HepG2 (cell line): Measurements from ENCODE around the gene SMURF1. TPM values are rescaled to one million over a fixed set of nuclear protein-coding genes. Genes with fewer than 3 reads are reported as not detected.

Source experiments
- ATAC-seq: fragments of 200-7000 bp; cut with Tn5 transposase; 3 replicates; pipeline ENCODE4 v1.9.1; 2020; ENCODE audit warnings: mild to moderate bottlenecking, moderate library complexity
- BruUV-seq: library from RNA; stranded (reverse); fragments of 400-500 nt; replicated peaks from 2 replicates; lab custom pipeline; 2021; lab: Mats Ljungman, UMichigan
- CTCF ChIA-PET: fragments of 300-600 bp; formaldehyde crosslinking; extraction: SDS; loops from one replicate; lab custom pipeline; 2021; ENCODE audit warnings: low total read pairs, inconsistent platforms, low intra/inter-chr PET ratio; lab: Yijun Ruan, JAX
- POLR2A ChIA-PET: fragments of 350-600 bp; sonication (Branson Sonifier 250); formaldehyde crosslinking; loops from one replicate; lab custom pipeline; 2020; ENCODE audit warnings: antibody characterized with exemption, inconsistent platforms; lab: Yijun Ruan, JAX
- DNase-seq: peaks from one replicate; pipeline ENCODE4 v3.0.0-alpha.2; 2015; ENCODE audit warnings: low spot score
- FAIRE-seq: peaks from 3 replicates; lab custom pipeline; 2011; peaks lifted over from hg19 to GRCh38; lab: Jason Lieb, UNC
- H2AFZ ChIP-seq: one replicate; pipeline ENCODE4 v1.6.1; 2011; ENCODE audit warnings: low read length, inconsistent platforms
- H3K27ac ChIP-seq: fragments of 300-600 bp; 3 replicates; pipeline ENCODE4 v1.8.0; 2011; ENCODE audit warnings: mixed run types, mild to moderate bottlenecking, mixed read lengths, low read length, inconsistent platforms; ENCODE audit not compliant: insufficient read depth; ENCODE audit errors: extremely low read length
- H3K27me3 ChIP-seq, 2 experiments: fragments of 200-600 bp in 1 of 2; 2 replicates in 1 of 2; 3 replicates in 1 of 2; pipeline versions ENCODE4 v1.6.0 to v1.8.0; 2011; ENCODE audit warnings: low read length in 2 of 2, mild to moderate bottlenecking in 2 of 2, moderate library complexity in 2 of 2, inconsistent platforms in 1 of 2; ENCODE audit not compliant: insufficient read depth in 2 of 2, control insufficient read depth in 1 of 2
- H3K36me3 ChIP-seq, 2 experiments: fragments of 200-600 bp in 1 of 2; replicated peaks in 1 of 2; 2 replicates in 1 of 2; 3 replicates in 1 of 2; pipeline versions ENCODE4 v1.5.1 to v1.8.0; 2011; ENCODE audit warnings: low read length in 2 of 2, inconsistent platforms in 1 of 2; ENCODE audit not compliant: insufficient read depth in 2 of 2, control insufficient read depth in 1 of 2
- H3K4me1 ChIP-seq: 2 replicates; pipeline ENCODE4 v1.5.1; 2012; ENCODE audit warnings: low read length, inconsistent platforms; ENCODE audit not compliant: insufficient read depth
- H3K4me2 ChIP-seq: 2 replicates; pipeline ENCODE4 v1.6.0; 2011; ENCODE audit warnings: low read depth, low read length, inconsistent platforms
- H3K4me3 ChIP-seq, 3 experiments: fragments of 200-600 bp in 1 of 3; sonication (generic), shearing (Covaris generic) in 1 of 3; replicated peaks in 1 of 3; 2 replicates each; pipeline ENCODE4 v1.5.1; 2011 to 2016; ENCODE audit warnings: low read length in 3 of 3, inconsistent platforms in 2 of 3, low read depth in 2 of 3, mild to moderate bottlenecking in 2 of 3, control low read depth in 1 of 3, mixed read lengths in 1 of 3; ENCODE audit not compliant: insufficient read depth in 1 of 3
- H3K79me2 ChIP-seq: one replicate; pipeline ENCODE4 v1.6.1; 2011; ENCODE audit warnings: low read length, inconsistent platforms; ENCODE audit not compliant: insufficient read depth
- H3K9ac ChIP-seq: 2 replicates; pipeline ENCODE4 v1.6.0; 2011; ENCODE audit warnings: mild to moderate bottlenecking, low read depth, low read length, inconsistent platforms; ENCODE audit not compliant: insufficient read depth
- H3K9me3 ChIP-seq: 2 replicates; pipeline ENCODE4 v1.5.1; 2012; ENCODE audit warnings: mild to moderate bottlenecking, low read length
- H4K20me1 ChIP-seq: 2 replicates; pipeline ENCODE4 v1.6.0; 2011; ENCODE audit warnings: inconsistent platforms, mild to moderate bottlenecking, low read length, moderate library complexity; ENCODE audit not compliant: insufficient read depth
- ARNTL ChIP-seq: sonication (generic); formaldehyde crosslinking; IDR thresholded peaks from 2 replicates; pipeline ENCODE4 v1.4.0; 2020; ENCODE audit warnings: mild to moderate bottlenecking, missing genetic modification reagents
- CREB3 ChIP-seq: sonication (generic); formaldehyde crosslinking; IDR thresholded peaks from 2 replicates; pipeline ENCODE4 v1.5.0; 2020; ENCODE audit warnings: missing genetic modification reagents
- ESRRA ChIP-seq: sonication (generic); formaldehyde crosslinking; IDR thresholded peaks from 2 replicates; pipeline ENCODE4 v1.5.1; 2020; ENCODE audit warnings: mild to moderate bottlenecking, low read depth, missing genetic modification reagents
- FOXP4 ChIP-seq: sonication (generic); formaldehyde crosslinking; IDR thresholded peaks from 2 replicates; pipeline ENCODE4 v1.4.0; 2020; ENCODE audit warnings: missing genetic modification reagents
- SIN3A ChIP-seq: IDR thresholded peaks from 2 replicates; pipeline ENCODE4 v1.6.1; 2011; ENCODE audit warnings: low read depth, mild to moderate bottlenecking, control low read depth, low read length, borderline replicate concordance
- SP1 ChIP-seq, 2 experiments: fragments of 450-650 bp in 1 of 2; sonication (generic) in 1 of 2; formaldehyde crosslinking in 1 of 2; IDR thresholded peaks; 2 replicates each; pipeline versions ENCODE4 v1.4.0 to v1.6.1; 2016 to 2020; ENCODE audit warnings: missing genetic modification reagents in 1 of 2
- SP4 ChIP-seq: sonication (generic); formaldehyde crosslinking; IDR thresholded peaks from 2 replicates; pipeline ENCODE4 v1.8.1; 2023; ENCODE audit warnings: mild to moderate bottlenecking, missing genetic modification reagents
- TBL1XR1 ChIP-seq: fragments of 150-350 bp; IDR thresholded peaks from 2 replicates; pipeline ENCODE4 v1.6.1; 2014; ENCODE audit warnings: borderline replicate concordance, low read length; ENCODE audit not compliant: partially characterized antibody
- WIZ ChIP-seq: sonication (generic); formaldehyde crosslinking; IDR thresholded peaks from 2 replicates; pipeline ENCODE4 v1.5.1; 2020; ENCODE audit warnings: mild to moderate bottlenecking, missing genetic modification reagents
- ZNF121 ChIP-seq: sonication (generic); formaldehyde crosslinking; IDR thresholded peaks from 2 replicates; pipeline ENCODE4 v1.5.0; 2020; ENCODE audit warnings: mild to moderate bottlenecking, missing genetic modification reagents
- ZNF460 ChIP-seq: sonication (generic); formaldehyde crosslinking; IDR thresholded peaks from 2 replicates; pipeline ENCODE4 v1.5.1; 2020; ENCODE audit warnings: missing genetic modification reagents, mild to moderate bottlenecking, borderline replicate concordance
- ZNF740 ChIP-seq: sonication (generic); formaldehyde crosslinking; IDR thresholded peaks from 2 replicates; pipeline ENCODE4 v1.4.0; 2020; ENCODE audit warnings: missing genetic modification reagents
- ZNF775 ChIP-seq: sonication (generic); formaldehyde crosslinking; IDR thresholded peaks from 2 replicates; pipeline ENCODE4 v1.4.0; 2020; ENCODE audit warnings: missing genetic modification reagents, mild to moderate bottlenecking, moderate library complexity, borderline replicate concordance
- WGBS: methylation state at CpG from one replicate; pipeline ENCODE4 v1.1.6; 2017; ENCODE audit warnings: low lambda C conversion rate; 5-methylcytosine and 5-hydroxymethylcytosine counted together
- in situ Hi-C: cut with HindIII; loops from 2 replicates; pipeline ENCODE4 v1.10.0; 2017; ENCODE audit warnings: low pct_unique_long_range_greater_than_20kb; ENCODE audit not compliant: extremely low pct_ligation_motif_present
- intact Hi-C: fragments of 100-400 bp; cut with micrococcal nuclease; formaldehyde crosslinking; loops from one replicate; pipeline ENCODE4 v1.10.0; 2022; ENCODE audit not compliant: unreplicated experiment
- polyA plus RNA-seq, 8 experiments: library from polyadenylated mRNA; depleted of rRNA in 3 of 8; stranded (reverse) in 7 of 8; unstranded in 1 of 8; fragments of >200 nt; fragmentation: Illumina TruSeq in 4 of 8; extraction: Trizol in 4 of 8; gene quantifications; 2 replicates each; pipeline versions ENCODE4 v1.2.1 to v1.2.3, GENCODE V29; 2011 to 2016; ENCODE audit warnings: low read depth in 4 of 8, missing spikeins in 1 of 8, mixed read lengths in 1 of 8; ENCODE audit not compliant: insufficient read depth in 1 of 8
- total RNA-seq, 5 experiments: library from RNA; depleted of rRNA; stranded (reverse); fragments of >200 nt; fragmentation: Illumina TruSeq; extraction: Trizol; gene quantifications; 2 replicates each; pipeline ENCODE4 v1.2.3, GENCODE V29; 2016; ENCODE audit warnings: low read depth in 1 of 5
- TF ChIP-seq, protein P1 (sequence below): sonication (generic); formaldehyde crosslinking; IDR thresholded peaks from 2 replicates; pipeline ENCODE4 v1.9.0; 2022; ENCODE audit warnings: missing genetic modification reagents, mild to moderate bottlenecking, borderline replicate concordance

Gene SMURF1
- total and polyA plus RNA-seq, 2 of the 13 experiments (the other 11 are each of a cell fraction or from before 2014, with no cell fraction given): 8.3 to 11.1 TPM

DNA sequence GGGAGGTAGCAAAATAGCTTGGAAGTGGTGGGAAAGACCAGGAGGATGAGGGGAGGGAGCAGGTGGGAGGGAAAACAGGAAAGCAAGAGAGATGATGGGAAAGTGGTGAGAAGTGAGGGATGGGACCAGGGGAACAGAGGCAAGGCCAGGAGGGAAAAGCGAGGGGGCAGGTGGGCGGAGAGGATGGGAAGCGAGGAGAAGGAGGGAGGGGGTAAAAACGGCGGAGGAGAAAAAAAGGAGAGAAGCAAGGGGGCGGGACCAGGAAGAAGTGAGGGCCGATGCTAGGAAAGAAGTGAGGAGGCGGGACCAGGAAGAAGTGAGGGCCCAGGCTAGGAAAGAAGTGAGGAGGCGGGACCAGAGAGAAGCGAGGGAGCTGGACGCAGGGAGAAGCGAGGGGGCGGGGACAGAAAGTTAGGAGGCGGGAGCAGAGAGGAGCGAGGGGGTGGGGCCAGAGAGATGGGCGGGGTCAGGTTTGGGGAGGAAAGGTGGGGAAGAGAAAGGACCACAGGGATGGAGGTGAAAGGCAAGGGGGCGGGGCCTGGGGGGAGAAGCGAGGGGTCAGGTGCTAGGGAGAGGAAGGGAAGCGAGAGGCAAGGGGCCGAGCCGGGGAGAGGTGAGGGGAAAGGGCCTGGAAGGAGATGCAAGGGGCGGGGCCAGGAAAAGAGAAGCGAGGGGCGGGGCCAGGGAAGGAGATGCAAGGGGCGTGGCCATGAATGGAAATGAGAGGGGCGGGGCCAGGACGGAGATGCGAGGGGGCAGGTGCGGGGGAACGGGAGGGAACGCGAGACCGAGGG is 984 bp downstream of the SMURF1 start (continued):
- TF ChIP-seq CREB3 (no peak), SP4 (CRISPR knock-in tag) (peak; percentile 61; the same call in 1 of the 2 replicates), ZNF775 (CRISPR knock-in tag) (peak; percentile 100), ZNF460 (no peak), TBL1XR1 (no peak), SP1 (IDR thresholded peaks at IDR 0.05) (no peak), SP1 (CRISPR knock-in tag; IDR thresholded peaks at IDR 0.05) (peak; percentile 4; the same call in 1 of the 2 replicates)

DNA sequence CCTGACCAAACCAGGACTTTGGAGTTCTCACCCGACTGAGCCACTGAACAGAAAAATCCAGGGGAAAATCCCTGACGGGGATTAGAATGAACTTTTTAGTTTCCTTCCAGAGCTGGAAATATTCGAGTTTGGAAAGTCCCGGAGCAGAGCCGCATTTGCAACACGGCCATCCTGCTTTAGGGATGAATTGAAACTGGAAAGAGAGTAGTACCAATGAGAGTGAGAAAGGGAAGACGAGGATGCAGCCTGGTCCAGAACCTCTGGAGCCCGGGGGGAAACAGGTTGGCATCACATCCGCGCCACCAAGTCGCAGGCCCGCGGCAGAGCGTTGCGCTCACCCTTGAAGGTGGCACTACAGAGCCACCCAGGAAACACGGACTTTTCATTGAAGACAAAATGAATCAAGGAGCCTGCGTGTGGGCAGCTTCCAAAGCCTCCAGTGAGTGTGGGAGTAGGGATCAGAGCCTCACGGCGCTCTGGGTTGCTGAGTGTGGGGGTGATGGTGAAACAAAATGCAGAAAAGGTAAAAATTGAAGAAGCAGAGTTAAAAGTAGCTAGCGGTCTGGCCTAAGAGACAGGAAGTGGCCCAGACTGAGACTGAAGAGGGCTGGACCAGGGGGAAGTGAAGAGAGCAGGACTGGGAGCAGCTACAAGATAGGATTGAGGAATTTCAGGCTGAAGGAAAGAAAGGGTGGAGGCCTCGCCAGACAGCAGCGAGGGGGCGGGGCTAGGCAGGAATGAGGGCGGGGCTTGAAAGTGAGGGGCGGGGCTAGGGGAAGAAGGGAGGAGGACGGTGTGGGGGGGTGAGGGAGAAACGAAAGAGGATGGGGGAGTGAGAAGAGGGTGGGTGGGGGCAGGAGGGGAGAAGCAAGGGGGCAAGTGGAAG is 1.8 kb downstream of the SMURF1 start:
- FAIRE-seq: no peak
- Histone ChIP-seq H3K27me3 (no peaks in the 10 kb centered on the region; a peak in 1 of 5 replicates), H3K4me3 (peak overlapping the region; percentile 81 to 97 (median 89)), H4K20me1 (peaks cover 3% of the 10 kb centered on the region; the same call in 1 of the 2 replicates), H3K27ac (peak overlapping the region; percentile 78), H3K4me1 (peaks cover 55% of the 10 kb centered on the region), H3K9ac (peak overlapping the region; percentile 68), H3K36me3 (no peaks in the 10 kb centered on the region), H3K9me3 (no peaks in the 10 kb centered on the region), H3K79me2 (peaks cover 44% of the 10 kb centered on the region), H2AFZ (no peak overlapping the region), H3K4me2 (peak overlapping the region; percentile 83)
- peak; percentile 23 for DNase-seq
- in situ Hi-C loops: loop anchor here (5.0 kb wide), 2 partner anchors 45 to 100 kb away; no protein-coding TSS in a partner anchor
- POLR2A ChIA-PET: interaction anchor here (0.5 to 2.1 kb wide), 11 partner anchors 9 to 126 kb away, joined by 3 to 18 read pairs (median 4); no protein-coding TSS in a partner anchor
- ATAC-seq: peak; percentile 50
- CTCF ChIA-PET: no interaction called here
- intact Hi-C loops: loop anchor here (5.0 kb wide), 4 partner anchors 45 to 170 kb away; no protein-coding TSS in a partner anchor
- BruUV-seq: no TSS peak
- 6% methylated on average over 27 of the region's 27 CpGs for WGBS
- TF ChIP-seq ESRRA (CRISPR knock-in tag): no peak
- TF ChIP-seq, protein P1, sequence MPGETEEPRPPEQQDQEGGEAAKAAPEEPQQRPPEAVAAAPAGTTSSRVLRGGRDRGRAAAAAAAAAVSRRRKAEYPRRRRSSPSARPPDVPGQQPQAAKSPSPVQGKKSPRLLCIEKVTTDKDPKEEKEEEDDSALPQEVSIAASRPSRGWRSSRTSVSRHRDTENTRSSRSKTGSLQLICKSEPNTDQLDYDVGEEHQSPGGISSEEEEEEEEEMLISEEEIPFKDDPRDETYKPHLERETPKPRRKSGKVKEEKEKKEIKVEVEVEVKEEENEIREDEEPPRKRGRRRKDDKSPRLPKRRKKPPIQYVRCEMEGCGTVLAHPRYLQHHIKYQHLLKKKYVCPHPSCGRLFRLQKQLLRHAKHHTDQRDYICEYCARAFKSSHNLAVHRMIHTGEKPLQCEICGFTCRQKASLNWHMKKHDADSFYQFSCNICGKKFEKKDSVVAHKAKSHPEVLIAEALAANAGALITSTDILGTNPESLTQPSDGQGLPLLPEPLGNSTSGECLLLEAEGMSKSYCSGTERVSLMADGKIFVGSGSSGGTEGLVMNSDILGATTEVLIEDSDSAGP (CRISPR knock-in tag): no peak; the same call in 1 of the 2 replicates
- TF ChIP-seq ZNF121 (CRISPR knock-in tag): no peak
- no peak for TF ChIP-seq WIZ (CRISPR knock-in tag)
- no peak for TF ChIP-seq FOXP4 (CRISPR knock-in tag)
- no peak for TF ChIP-seq ARNTL
- TF ChIP-seq ZNF775 (CRISPR knock-in tag): no peak
- TF ChIP-seq SIN3A: no peak
- TF ChIP-seq ZNF740 (CRISPR knock-in tag): no peak
